Measurements from ENCODE around the gene TRIM2. TPM values are rescaled to one million over a fixed set of nuclear protein-coding genes. Genes with fewer than 3 reads are reported as not detected.

TRIM2 gene
- 51.6 and 51.8 TPM in 2 replicates for total RNA-seq

DNA sequence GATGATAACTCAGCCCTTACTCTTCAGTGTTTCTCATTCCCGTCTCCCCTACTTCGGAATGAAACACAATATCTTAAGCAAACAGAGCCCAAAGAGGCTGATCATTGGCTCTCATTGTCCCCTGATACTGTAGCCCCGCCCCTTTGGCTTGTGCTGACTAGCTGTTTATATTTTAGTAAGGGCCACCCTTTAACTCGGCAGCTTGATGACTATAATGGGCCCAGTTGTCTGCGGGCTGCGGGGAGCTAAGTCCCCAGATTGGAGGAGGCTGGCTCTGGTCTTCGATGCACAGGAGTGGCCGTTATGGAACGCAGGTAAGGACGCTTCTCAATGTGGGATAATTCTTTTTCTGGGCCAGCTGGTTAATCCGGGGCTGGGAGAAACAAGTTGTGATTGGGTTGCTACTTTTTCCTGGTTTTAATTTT, at the start of gene TRIM2:
Gene TRIM2 (plus strand): TSS at position 197 of the 425 bp plus-strand sequence. CDS start 88 bp downstream, at position 285.

DNA sequence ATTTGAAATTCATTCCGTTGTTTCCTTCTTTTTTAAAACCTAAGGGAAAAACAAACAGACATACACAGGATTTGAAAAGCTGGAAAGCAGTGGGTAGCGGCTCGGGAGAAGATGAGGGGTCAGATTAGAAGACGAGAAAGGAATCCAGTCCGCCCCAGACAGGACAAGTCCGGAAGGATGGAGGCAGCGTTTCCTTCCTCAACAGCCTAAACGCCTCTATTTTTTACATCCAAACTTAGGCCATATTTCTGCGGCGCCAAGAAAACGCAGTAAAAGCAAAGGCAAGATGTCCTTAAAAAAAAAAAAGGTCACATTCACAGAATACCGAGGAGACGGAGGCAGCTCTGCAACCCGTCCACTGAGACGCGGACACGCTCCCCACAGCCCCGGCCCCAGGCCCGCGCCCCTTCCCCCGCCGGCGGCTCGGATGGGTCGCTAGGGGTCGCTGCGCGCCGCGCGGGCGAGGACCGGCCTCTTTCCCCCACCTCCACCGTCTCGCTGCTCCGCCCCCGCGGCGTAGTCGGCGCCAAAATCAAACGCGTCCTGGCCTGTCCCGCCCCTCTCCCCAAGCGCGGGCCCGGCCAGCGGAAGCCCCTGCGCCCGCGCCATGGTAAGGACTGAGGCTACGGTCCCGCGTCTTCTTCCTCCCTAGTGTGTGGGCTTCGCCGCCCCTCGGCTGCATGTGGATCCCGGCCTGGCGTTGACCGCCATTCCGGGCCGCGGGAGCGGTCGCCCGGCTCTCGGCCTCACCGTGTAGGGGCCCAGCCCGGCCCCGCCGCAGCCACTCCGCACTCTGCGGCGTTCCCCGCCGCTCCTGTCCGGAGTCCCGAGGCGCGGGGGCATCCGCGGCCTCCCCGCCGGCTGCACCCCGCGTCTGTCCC, 140.1 kb downstream of the TRIM2 start, which contains the start of gene MND1:
Gene MND1 (plus strand): TSS at position 558 of the 881 bp plus-strand sequence. CDS start 50 bp downstream, at position 608.

Small RNAs within 50 kb of the gene (small RNA-seq; reads per million reads assigned to genes)
- gene RF00019 (ENCODE audit: low replicate concordance) (not detected), gene RN7SL419P (ENCODE audit: low replicate concordance) (not detected), gene RNU6-1196P (ENCODE audit: low replicate concordance) (not detected)

Other genes starting within 250 kb of the TRIM2 start
- 2.0 and 5.7 TPM in 2 replicates for gene MND1, start 140.2 kb downstream of the TRIM2 start, total RNA-seq

Data from placental pericyte (primary cell).